ENCODE data around the gene SGSM2. TPM values are rescaled to one million over a fixed set of nuclear protein-coding genes. Genes with fewer than 3 reads are reported as not detected.
"Not testable (repeated sequence)": the region's sequence is repeated elsewhere in the genome, so short reads cannot be mapped to it uniquely, and the experiment has no call there.

Gene SGSM2
- 10 to 100 TPM; 47.9 to 92.8 (median 62.0) TPM for polyA plus RNA-seq (ENCODE audit: insufficient read length in 4 of 4)

GRCh38 chr17:2336852-2337543, at the start of gene SGSM2:
TSS of gene SGSM2 (plus strand) at chr17:2337501. CDS start at chr17:2337689, 188 bp downstream.
- peak in 1 of 4 donors; percentile 35 for DNase-seq (ENCODE audit: low read depth in 4 of 4, low spot score in 3 of 4)

- DNase-seq (ENCODE audit: low read depth in 4 of 4, low spot score in 3 of 4) = no peak
Observed at GRCh38 chr17:2289878-2290478, 47.3 kb upstream of the SGSM2 start.

- no peak for DNase-seq (ENCODE audit: low read depth in 4 of 4, low spot score in 3 of 4)
Observed at GRCh38 chr17:2292100-2292499, 45.2 kb upstream of the SGSM2 start.

GRCh38 chr17:2295575-2295974, 41.7 kb upstream of the SGSM2 start:
- DNase-seq (ENCODE audit: low read depth in 4 of 4, low spot score in 3 of 4) = no peak

GRCh38 chr17:2297023-2297422, 40.3 kb upstream of the SGSM2 start:
- no peak for DNase-seq (ENCODE audit: low read depth in 4 of 4, low spot score in 3 of 4)

GRCh38 chr17:2299136-2299535, 38.2 kb upstream of the SGSM2 start:
- DNase-seq (ENCODE audit: low read depth in 4 of 4, low spot score in 3 of 4) = no peak

- DNase-seq (ENCODE audit: low read depth in 4 of 4, low spot score in 3 of 4) = no peak
Observed at GRCh38 chr17:2299756-2300155, 37.5 kb upstream of the SGSM2 start.

- DNase-seq (ENCODE audit: low read depth in 4 of 4, low spot score in 3 of 4) = peak in 1 of 4 donors; percentile 18
Observed at GRCh38 chr17:2302778-2303203, 34.5 kb upstream of the SGSM2 start.

- peak; percentile 82 to 85 (median 82) for DNase-seq (ENCODE audit: low read depth in 4 of 4, low spot score in 3 of 4)
Observed at GRCh38 chr17:2303204-2304188, 33.8 kb upstream of the SGSM2 start, which contains the start of the genes SMG6 and SRR. TSS of gene SMG6 (minus strand) at chr17:2303785. CDS start at chr17:2303720, 65 bp downstream. TSS of gene SRR (plus strand) at chr17:2303950. CDS start at chr17:2315561, 11,611 bp downstream.

GRCh38 chr17:2304931-2305330, 32.4 kb upstream of the SGSM2 start:
- DNase-seq (ENCODE audit: low read depth in 4 of 4, low spot score in 3 of 4) = no peak

GRCh38 chr17:2309338-2310154, 27.8 kb upstream of the SGSM2 start:
- DNase-seq (ENCODE audit: low read depth in 4 of 4, low spot score in 3 of 4) = no peak

GRCh38 chr17:2312736-2313135, 24.6 kb upstream of the SGSM2 start:
- no peak for DNase-seq (ENCODE audit: low read depth in 4 of 4, low spot score in 3 of 4)

- not testable (repeated sequence) for DNase-seq (ENCODE audit: low read depth in 4 of 4, low spot score in 3 of 4)
Observed at GRCh38 chr17:2316916-2317205, 20.4 kb upstream of the SGSM2 start.

GRCh38 chr17:2317796-2318195, 19.5 kb upstream of the SGSM2 start:
- DNase-seq (ENCODE audit: low read depth in 4 of 4, low spot score in 3 of 4) = no peak

GRCh38 chr17:2319051-2319450, 18.2 kb upstream of the SGSM2 start:
- no peak for DNase-seq (ENCODE audit: low read depth in 4 of 4, low spot score in 3 of 4)

GRCh38 chr17:2321399-2321798, 15.9 kb upstream of the SGSM2 start:
- no peak for DNase-seq (ENCODE audit: low read depth in 4 of 4, low spot score in 3 of 4)

GRCh38 chr17:2323629-2324314, 13.5 kb upstream of the SGSM2 start:
- DNase-seq (ENCODE audit: low read depth in 4 of 4, low spot score in 3 of 4) = no peak

- DNase-seq (ENCODE audit: low read depth in 4 of 4, low spot score in 3 of 4) = no peak
Observed at GRCh38 chr17:2331303-2331702, 6.0 kb upstream of the SGSM2 start.

GRCh38 chr17:2335726-2336214, 1.5 kb upstream of the SGSM2 start:
- DNase-seq (ENCODE audit: low read depth in 4 of 4, low spot score in 3 of 4) = no peak
